B cell (primary cell): ENCODE measurements around the gene GPX2. TPM values are rescaled to one million over a fixed set of nuclear protein-coding genes. Genes with fewer than 3 reads are reported as not detected.

ENCODE experiments used
- ATAC-seq: fragments of 200-7000 bp; cut with Tn5 transposase; one replicate; pipeline ENCODE4 v1.10.0; 2021; ENCODE audit warnings: low read depth, mild to moderate bottlenecking, moderate number of reproducible peaks, moderate library complexity
- CTCF ChIA-PET: fragments of 350-600 bp; sonication (Branson Sonifier 250); formaldehyde crosslinking; loops from one replicate; lab custom pipeline; 2021; ENCODE audit warnings: antibody characterized with exemption, inconsistent platforms; lab: Charles Lee
- POLR2A ChIA-PET: fragments of 350-600 bp; sonication (Branson Sonifier 250); formaldehyde crosslinking; loops from one replicate; lab custom pipeline; 2021; ENCODE audit warnings: antibody characterized with exemption; lab: Charles Lee
- DNase-seq: peaks from one replicate; pipeline ENCODE4 v3.0.0; 2013
- H2AFZ ChIP-seq: 2 replicates; pipeline ENCODE4 v1.6.1; 2012; ENCODE audit warnings: mild to moderate bottlenecking, low read depth, low read length; ENCODE audit not compliant: insufficient read depth, poor library complexity, severe bottlenecking
- H3K27ac ChIP-seq, 2 donors: 1 replicate in 1 of 2; 2 replicates in 1 of 2; pipeline ENCODE4 v1.5.1; 2012 to 2013; ENCODE audit warnings: low read length in 2 of 2, mild to moderate bottlenecking in 2 of 2, moderate library complexity in 1 of 2
- H3K27me3 ChIP-seq, 4 experiments: fragments of 200-600 bp in 1 of 4; sonication (generic) in 1 of 4; replicated peaks in 1 of 4; 1 replicate in 2 of 4; 2 replicates in 2 of 4; pipeline versions ENCODE4 v1.6.1 to v1.7.0; 2013 to 2016; ENCODE audit warnings: low read length in 3 of 4, mild to moderate bottlenecking in 2 of 4, mixed read lengths in 1 of 4, moderate library complexity in 1 of 4; ENCODE audit not compliant: insufficient read depth in 4 of 4, control insufficient read depth in 3 of 4; ENCODE audit errors: control extremely low read depth in 1 of 4
- H3K36me3 ChIP-seq, 2 experiments: replicated peaks in 1 of 2; 1 replicate in 1 of 2; 2 replicates in 1 of 2; pipeline versions ENCODE4 v1.6.1 to v1.7.1; 2013; ENCODE audit warnings: low read length in 1 of 2; ENCODE audit not compliant: insufficient read depth in 2 of 2, control insufficient read depth in 1 of 2; ENCODE audit errors: control extremely low read depth in 1 of 2, extremely low read depth in 1 of 2
- H3K4me1 ChIP-seq, 2 donors: fragments of 200-600 bp in 1 of 2; sonication (generic) in 1 of 2; 1 replicate in 1 of 2; 2 replicates in 1 of 2; pipeline versions ENCODE4 v1.5.1 to v1.6.1; 2013 to 2017; ENCODE audit warnings: low read length in 2 of 2; ENCODE audit not compliant: control insufficient read depth in 2 of 2, insufficient read depth in 2 of 2
- H3K4me2 ChIP-seq: replicated peaks from 2 replicates; pipeline ENCODE3; 2012; ENCODE audit warnings: mild to moderate bottlenecking, low read depth, low read length; ENCODE audit not compliant: poor library complexity, severe bottlenecking
- H3K4me3 ChIP-seq, 5 experiments: fragments of 200-600 bp in 1 of 5; sonication (generic) in 1 of 5; 1 replicate in 3 of 5; 2 replicates in 2 of 5; pipeline versions ENCODE4 v1.5.1 to v1.7.0; 2011 to 2016; ENCODE audit warnings: low read length in 4 of 5, mild to moderate bottlenecking in 4 of 5, low read depth in 2 of 5, control low read depth in 1 of 5, moderate library complexity in 1 of 5; ENCODE audit not compliant: insufficient read depth in 1 of 5; ENCODE audit errors: control extremely low read depth in 1 of 5, extremely low read depth in 1 of 5
- H3K79me2 ChIP-seq: fragments of 200-600 bp; sonication (generic); one replicate; pipeline ENCODE4 v1.6.0; 2016; ENCODE audit warnings: low read length; ENCODE audit not compliant: control insufficient read depth, insufficient read depth
- H3K9ac ChIP-seq: fragments of 200-600 bp; sonication (generic); 2 replicates; pipeline ENCODE4 v1.6.1; 2017; ENCODE audit warnings: mild to moderate bottlenecking, low read length, moderate library complexity
- H3K9me3 ChIP-seq, 3 donors: one replicate each; pipeline versions ENCODE4 v1.6.1 to v1.7.1; 2013; ENCODE audit warnings: low read length in 2 of 3; ENCODE audit not compliant: control insufficient read depth in 2 of 3, insufficient read depth in 1 of 3; ENCODE audit errors: control extremely low read depth in 1 of 3
- H4K20me1 ChIP-seq: 2 replicates; pipeline ENCODE4 v1.6.0; 2012; ENCODE audit warnings: mild to moderate bottlenecking, low read length; ENCODE audit not compliant: insufficient read depth, control insufficient read depth, poor library complexity, severe bottlenecking
- H3K27ac Mint-ChIP-seq: one replicate; pipeline ENCODE4 v1.8.0; 2021; ENCODE audit warnings: mixed read lengths
- H3K27me3 Mint-ChIP-seq: one replicate; pipeline ENCODE4 v1.8.0; 2021; ENCODE audit warnings: mixed read lengths
- H3K4me1 Mint-ChIP-seq: one replicate; pipeline ENCODE4 v1.8.0; 2021; ENCODE audit warnings: mixed read lengths
- H3K4me3 Mint-ChIP-seq: one replicate; pipeline ENCODE4 v1.8.0; 2021; ENCODE audit warnings: mixed read lengths
- H3K9me3 Mint-ChIP-seq: one replicate; pipeline ENCODE4 v1.8.0; 2022; ENCODE audit warnings: mixed read lengths; ENCODE audit not compliant: insufficient read depth
- EZH2 ChIP-seq: IDR thresholded peaks from 2 replicates; pipeline ENCODE4 v1.6.1; 2012; ENCODE audit warnings: borderline replicate concordance, low read depth, mild to moderate bottlenecking, moderate library complexity, low read length; ENCODE audit not compliant: insufficient read depth, poor library complexity, severe bottlenecking
- WGBS: methylation state at CpG from one replicate; pipeline ENCODE4 v1.1.5; 2013; ENCODE audit warnings: missing lambda C conversion rate; ENCODE audit not compliant: insufficient coverage; 5-methylcytosine and 5-hydroxymethylcytosine counted together
- intact Hi-C: fragments of 100-400 bp; cut with micrococcal nuclease; formaldehyde crosslinking; loops from one replicate; pipeline ENCODE4 v1.10.0; 2022
- polyA plus RNA-seq: library from polyadenylated mRNA; depleted of rRNA; stranded (reverse); fragments of >200 nt; gene quantifications from 2 replicates; pipeline ENCODE4 v1.2.3, GENCODE V29; 2012
- total RNA-seq, 2 donors: library from RNA; stranded (reverse); fragments of 120-200 nt in 1 of 2; gene quantifications; 1 replicate in 1 of 2; 2 replicates in 1 of 2; pipeline versions ENCODE4 v1.2.3 to v1.2.4, GENCODE V29; 2013 to 2022
- TF ChIP-seq, protein P1 (sequence below): fragments of 200-600 bp; IDR thresholded peaks from one replicate; pipeline ENCODE4 v1.8.0; 2022; ENCODE audit warnings: antibody characterized with exemption, mild to moderate bottlenecking

The GPX2 gene
- total and polyA plus RNA-seq, 2 donors (not counting 1 experiment from before 2014, with no cell fraction given), result not detected

GRCh38 chr14:64937821-64938193 lies 4.7 kb downstream of the GPX2 start:
- H3K9ac ChIP-seq, result no peak overlapping the region
- Mint-ChIP-seq H3K9me3 (no peaks in the 10 kb centered on the region), H3K27me3 (no peaks in the 10 kb centered on the region), H3K4me1 (peaks cover 7% of the 10 kb centered on the region), H3K4me3 (no peak overlapping the region), H3K27ac (peak overlapping the region; percentile 50)
- no peaks in the 10 kb centered on the region for H3K4me1 ChIP-seq
- no peak overlapping the region for H3K4me2 ChIP-seq
- H3K27ac ChIP-seq, result no peak overlapping the region
- H3K4me3 ChIP-seq, result no peak overlapping the region
- no peaks in the 10 kb centered on the region for H3K79me2 ChIP-seq
- no peaks in the 10 kb centered on the region for H3K27me3 ChIP-seq
- H3K36me3 ChIP-seq, result peaks cover 0 to 27% of the 10 kb centered on the region in 2 experiments
- DNase-seq (no peak), ATAC-seq (no peak)
- no peak overlapping the region for H2AFZ ChIP-seq
- no peak for TF ChIP-seq EZH2
- TF ChIP-seq, protein P1, sequence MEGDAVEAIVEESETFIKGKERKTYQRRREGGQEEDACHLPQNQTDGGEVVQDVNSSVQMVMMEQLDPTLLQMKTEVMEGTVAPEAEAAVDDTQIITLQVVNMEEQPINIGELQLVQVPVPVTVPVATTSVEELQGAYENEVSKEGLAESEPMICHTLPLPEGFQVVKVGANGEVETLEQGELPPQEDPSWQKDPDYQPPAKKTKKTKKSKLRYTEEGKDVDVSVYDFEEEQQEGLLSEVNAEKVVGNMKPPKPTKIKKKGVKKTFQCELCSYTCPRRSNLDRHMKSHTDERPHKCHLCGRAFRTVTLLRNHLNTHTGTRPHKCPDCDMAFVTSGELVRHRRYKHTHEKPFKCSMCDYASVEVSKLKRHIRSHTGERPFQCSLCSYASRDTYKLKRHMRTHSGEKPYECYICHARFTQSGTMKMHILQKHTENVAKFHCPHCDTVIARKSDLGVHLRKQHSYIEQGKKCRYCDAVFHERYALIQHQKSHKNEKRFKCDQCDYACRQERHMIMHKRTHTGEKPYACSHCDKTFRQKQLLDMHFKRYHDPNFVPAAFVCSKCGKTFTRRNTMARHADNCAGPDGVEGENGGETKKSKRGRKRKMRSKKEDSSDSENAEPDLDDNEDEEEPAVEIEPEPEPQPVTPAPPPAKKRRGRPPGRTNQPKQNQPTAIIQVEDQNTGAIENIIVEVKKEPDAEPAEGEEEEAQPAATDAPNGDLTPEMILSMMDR, result no peak
- CTCF ChIA-PET, result no interaction called here
- no peaks in the 10 kb centered on the region for H3K9me3 ChIP-seq
- POLR2A ChIA-PET, result no interaction called here
- 100% methylated on average over 1 of the region's 1 CpG for WGBS
- intact Hi-C loops, result no loop called here
- H4K20me1 ChIP-seq, result peaks cover 4% of the 10 kb centered on the region

DNA sequence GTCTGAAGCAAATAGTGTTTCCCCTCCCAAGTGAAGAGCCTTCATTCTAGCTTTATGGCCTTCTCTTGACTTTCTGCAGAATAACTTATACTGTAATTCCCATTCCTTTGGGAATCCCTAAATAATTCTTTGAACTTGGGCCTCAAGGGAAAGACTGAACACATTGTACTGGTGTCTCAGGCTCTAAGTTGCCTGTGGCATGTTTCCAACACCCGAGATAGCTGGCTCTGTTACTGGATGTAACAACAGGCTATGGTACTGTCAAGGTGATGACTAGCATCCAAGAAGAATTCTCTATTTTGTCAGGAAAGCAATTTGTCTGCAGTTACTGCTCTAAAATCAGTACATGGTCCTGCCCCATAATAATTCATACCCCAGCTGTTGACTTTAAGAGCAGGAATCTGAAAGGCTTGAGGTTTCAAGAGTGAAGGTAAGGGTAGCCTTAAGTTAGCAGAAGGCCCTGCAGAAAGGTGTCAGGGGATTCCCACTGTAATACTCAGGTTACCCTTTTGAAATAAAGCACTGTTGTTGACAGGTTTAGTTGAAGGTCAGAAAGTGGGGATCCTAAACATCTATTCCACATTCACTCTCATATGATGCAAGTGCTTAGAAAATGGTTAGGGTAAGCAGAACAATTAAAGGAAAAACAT lies 5.2 kb downstream of the GPX2 start:
- no peak for ATAC-seq
- H3K27ac Mint-ChIP-seq, result peak overlapping the region; percentile 50
- POLR2A ChIA-PET, result no interaction called here
- H3K4me3 Mint-ChIP-seq, result no peak overlapping the region
- Histone ChIP-seq H3K27ac (no peak overlapping the region), H3K4me3 (no peak overlapping the region), H3K9ac (no peak overlapping the region), H2AFZ (no peak overlapping the region), H3K4me1 (no peaks in the 10 kb centered on the region), H3K9me3 (no peaks in the 10 kb centered on the region), H4K20me1 (peaks cover 4% of the 10 kb centered on the region), H3K79me2 (no peaks in the 10 kb centered on the region), H3K4me2 (no peak overlapping the region), H3K27me3 (no peaks in the 10 kb centered on the region), H3K36me3 (peaks cover 0 to 32% of the 10 kb centered on the region in 2 experiments)
- H3K9me3 Mint-ChIP-seq, result no peaks in the 10 kb centered on the region
- CTCF ChIA-PET, result interaction anchor here (0.7 to 0.9 kb wide), 2 partner anchors 12 to 114 kb away, joined by 3 read pairs; no protein-coding TSS in a partner anchor
- TF ChIP-seq, protein P1, result no peak
- no peak for TF ChIP-seq EZH2
- intact Hi-C loops, result no loop called here
- no CpG with 5 or more reads among the region's 1 CpG for WGBS
- no peaks in the 10 kb centered on the region for H3K27me3 Mint-ChIP-seq
- no peak for DNase-seq
- H3K4me1 Mint-ChIP-seq, result peaks cover 6% of the 10 kb centered on the region
